ENCODE measurements around the gene NFKBIA. TPM values are rescaled to one million over a fixed set of nuclear protein-coding genes. Genes with fewer than 3 reads are reported as not detected.

NFKBIA gene
- total RNA-seq, 3 donors from 2014 or later: 134 to 180 (median 153) TPM

GRCh38 chr14:35435177-35435576, 30.6 kb upstream of the NFKBIA start:
- H3K36me3 ChIP-seq (ENCODE audit: low read depth): no peaks in the 10 kb centered on the region
- no peaks in the 10 kb centered on the region for H3K4me1 ChIP-seq (ENCODE audit: low read depth)
- H3K4me3 ChIP-seq: no peak overlapping the region
- DNase-seq (no peak), ATAC-seq (no peak)
- TF ChIP-seq, protein P1, sequence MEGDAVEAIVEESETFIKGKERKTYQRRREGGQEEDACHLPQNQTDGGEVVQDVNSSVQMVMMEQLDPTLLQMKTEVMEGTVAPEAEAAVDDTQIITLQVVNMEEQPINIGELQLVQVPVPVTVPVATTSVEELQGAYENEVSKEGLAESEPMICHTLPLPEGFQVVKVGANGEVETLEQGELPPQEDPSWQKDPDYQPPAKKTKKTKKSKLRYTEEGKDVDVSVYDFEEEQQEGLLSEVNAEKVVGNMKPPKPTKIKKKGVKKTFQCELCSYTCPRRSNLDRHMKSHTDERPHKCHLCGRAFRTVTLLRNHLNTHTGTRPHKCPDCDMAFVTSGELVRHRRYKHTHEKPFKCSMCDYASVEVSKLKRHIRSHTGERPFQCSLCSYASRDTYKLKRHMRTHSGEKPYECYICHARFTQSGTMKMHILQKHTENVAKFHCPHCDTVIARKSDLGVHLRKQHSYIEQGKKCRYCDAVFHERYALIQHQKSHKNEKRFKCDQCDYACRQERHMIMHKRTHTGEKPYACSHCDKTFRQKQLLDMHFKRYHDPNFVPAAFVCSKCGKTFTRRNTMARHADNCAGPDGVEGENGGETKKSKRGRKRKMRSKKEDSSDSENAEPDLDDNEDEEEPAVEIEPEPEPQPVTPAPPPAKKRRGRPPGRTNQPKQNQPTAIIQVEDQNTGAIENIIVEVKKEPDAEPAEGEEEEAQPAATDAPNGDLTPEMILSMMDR (IDR thresholded peaks at IDR 0.05): no peak
- intact Hi-C loops (cut with DNase I, micrococcal nuclease): no loop called here
- no peaks in the 10 kb centered on the region for H3K9me3 ChIP-seq

DNA sequence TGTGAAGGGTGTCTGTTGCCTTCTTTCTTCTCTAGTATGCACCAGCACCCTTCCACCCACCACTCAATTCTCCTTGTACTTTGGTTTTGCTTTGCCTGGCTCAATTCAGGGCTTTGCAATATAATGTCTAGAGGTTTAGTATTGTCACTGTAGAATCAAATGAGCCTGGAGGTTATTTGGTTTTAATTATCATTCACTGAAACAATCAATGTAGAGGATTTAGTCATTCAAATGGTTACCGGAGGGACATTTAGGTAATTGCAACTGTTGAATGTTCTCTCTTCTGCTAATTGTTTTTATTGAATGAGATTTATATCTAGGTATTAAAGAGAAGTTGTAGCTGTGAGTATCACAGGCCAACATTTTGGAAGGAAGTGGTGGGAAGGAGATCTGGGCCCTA, 29.3 kb upstream of the NFKBIA start:
- Histone ChIP-seq H3K36me3 (ENCODE audit: low read depth) (no peaks in the 10 kb centered on the region), H3K4me3 (no peak overlapping the region), H3K9me3 (no peaks in the 10 kb centered on the region), H3K4me1 (ENCODE audit: low read depth) (no peaks in the 10 kb centered on the region)
- ATAC-seq (no peak), DNase-seq (no peak)
- intact Hi-C loops (cut with DNase I, micrococcal nuclease): no loop called here
- TF ChIP-seq, protein P1 (IDR thresholded peaks at IDR 0.05): no peak

- Histone ChIP-seq H3K36me3 (ENCODE audit: low read depth) (no peaks in the 10 kb centered on the region), H3K4me1 (ENCODE audit: low read depth) (no peaks in the 10 kb centered on the region), H3K4me3 (no peak overlapping the region), H3K9me3 (no peaks in the 10 kb centered on the region)
- TF ChIP-seq, protein P1 (IDR thresholded peaks at IDR 0.05): no peak
- ATAC-seq: no peak
- intact Hi-C loops (cut with DNase I, micrococcal nuclease): no loop called here
- no peak for DNase-seq
These were observed 26.1 kb upstream of the NFKBIA start for GRCh38 chr14:35430459-35431199.

GRCh38 chr14:35429951-35430350, 25.4 kb upstream of the NFKBIA start:
- DNase-seq (no peak), ATAC-seq (no peak)
- Histone ChIP-seq H3K4me3 (no peak overlapping the region), H3K9me3 (no peaks in the 10 kb centered on the region), H3K36me3 (ENCODE audit: low read depth) (no peaks in the 10 kb centered on the region), H3K4me1 (ENCODE audit: low read depth) (no peaks in the 10 kb centered on the region)
- intact Hi-C loops (cut with DNase I, micrococcal nuclease): no loop called here
- TF ChIP-seq, protein P1 (IDR thresholded peaks at IDR 0.05): no peak

DNA sequence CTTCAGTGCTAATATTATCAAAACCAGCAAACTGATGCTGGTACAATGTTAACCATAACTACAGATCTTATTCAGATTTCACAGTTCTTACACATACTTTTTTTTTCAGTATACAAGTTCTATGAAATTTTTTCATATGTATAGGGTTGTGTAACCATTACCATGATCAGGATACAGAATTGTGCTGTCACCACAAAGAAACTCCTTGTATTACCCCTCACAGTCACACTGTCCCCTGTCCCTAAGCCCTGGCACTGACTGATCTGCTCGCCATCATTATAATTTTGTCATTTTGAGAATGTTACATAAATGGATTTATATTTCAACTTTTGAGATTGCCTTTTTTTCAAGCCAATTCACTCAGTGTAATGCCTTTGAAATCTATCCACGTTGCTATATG, 21.3 kb upstream of the NFKBIA start:
- ATAC-seq (no peak), DNase-seq (no peak)
- H3K9me3 ChIP-seq: no peaks in the 10 kb centered on the region
- no peaks in the 10 kb centered on the region for H3K4me1 ChIP-seq (ENCODE audit: low read depth)
- intact Hi-C loops (cut with DNase I, micrococcal nuclease): no loop called here
- TF ChIP-seq, protein P1 (IDR thresholded peaks at IDR 0.05): no peak
- H3K36me3 ChIP-seq (ENCODE audit: low read depth): no peaks in the 10 kb centered on the region
- H3K4me3 ChIP-seq: no peak overlapping the region
